OCI-LY7 (cell line): ENCODE results near the gene SEC61B.

Source experiments
- EZH2phosphoT487 ChIP-seq: fragments of 200-600 bp; sonication (generic); IDR thresholded peaks from 2 replicates; pipeline ENCODE4 v1.6.1; 2018; ENCODE audit warnings: low read depth, borderline replicate concordance, mild to moderate bottlenecking, mixed run types, antibody characterized with exemption, low read length, moderate library complexity, mixed read lengths
- TF ChIP-seq, protein P1 (sequence below): fragments of 200-600 bp; sonication (generic); conservative IDR thresholded peaks from 2 replicates; pipeline ENCODE4 v1.5.1; 2014; ENCODE audit warnings: mild to moderate bottlenecking, antibody characterized with exemption, low read length, moderate library complexity, mixed read lengths

DNA sequence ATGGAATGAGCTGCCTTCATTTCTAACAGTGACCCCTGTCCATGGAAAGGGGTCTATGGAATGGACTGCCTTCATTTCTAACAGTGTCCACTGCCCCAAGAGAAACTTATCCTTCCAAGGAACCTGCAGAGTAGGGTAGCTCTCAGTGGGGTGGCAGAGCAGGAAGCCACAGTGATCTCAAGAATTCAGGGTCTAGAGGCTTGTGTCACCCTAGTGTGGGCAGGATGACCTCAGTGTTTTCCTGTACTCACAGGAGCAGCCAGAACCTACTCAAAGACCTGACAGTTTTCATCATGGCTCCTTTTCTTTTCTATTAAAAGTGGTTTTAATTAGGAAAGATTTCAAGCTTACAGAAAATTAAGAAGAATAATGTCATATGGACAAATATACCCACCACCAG lies 27.5 kb downstream of the SEC61B start:
- TF ChIP-seq, protein P1, sequence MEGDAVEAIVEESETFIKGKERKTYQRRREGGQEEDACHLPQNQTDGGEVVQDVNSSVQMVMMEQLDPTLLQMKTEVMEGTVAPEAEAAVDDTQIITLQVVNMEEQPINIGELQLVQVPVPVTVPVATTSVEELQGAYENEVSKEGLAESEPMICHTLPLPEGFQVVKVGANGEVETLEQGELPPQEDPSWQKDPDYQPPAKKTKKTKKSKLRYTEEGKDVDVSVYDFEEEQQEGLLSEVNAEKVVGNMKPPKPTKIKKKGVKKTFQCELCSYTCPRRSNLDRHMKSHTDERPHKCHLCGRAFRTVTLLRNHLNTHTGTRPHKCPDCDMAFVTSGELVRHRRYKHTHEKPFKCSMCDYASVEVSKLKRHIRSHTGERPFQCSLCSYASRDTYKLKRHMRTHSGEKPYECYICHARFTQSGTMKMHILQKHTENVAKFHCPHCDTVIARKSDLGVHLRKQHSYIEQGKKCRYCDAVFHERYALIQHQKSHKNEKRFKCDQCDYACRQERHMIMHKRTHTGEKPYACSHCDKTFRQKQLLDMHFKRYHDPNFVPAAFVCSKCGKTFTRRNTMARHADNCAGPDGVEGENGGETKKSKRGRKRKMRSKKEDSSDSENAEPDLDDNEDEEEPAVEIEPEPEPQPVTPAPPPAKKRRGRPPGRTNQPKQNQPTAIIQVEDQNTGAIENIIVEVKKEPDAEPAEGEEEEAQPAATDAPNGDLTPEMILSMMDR: no peak
- no peak for TF ChIP-seq EZH2phosphoT487
